Measurements from ENCODE around the gene MUS81. TPM values are rescaled to one million over a fixed set of nuclear protein-coding genes. Genes with fewer than 3 reads are reported as not detected.
A peak's percentile ranks its signal among the peaks of the same experiment; 100 is the strongest.

The MUS81 gene
- total RNA-seq, 1 donor from 2014 or later: 58.4 TPM

GRCh38 chr11:65882120-65883057, 22.2 kb downstream of the MUS81 start:
- no peak for FAIRE-seq

DNA sequence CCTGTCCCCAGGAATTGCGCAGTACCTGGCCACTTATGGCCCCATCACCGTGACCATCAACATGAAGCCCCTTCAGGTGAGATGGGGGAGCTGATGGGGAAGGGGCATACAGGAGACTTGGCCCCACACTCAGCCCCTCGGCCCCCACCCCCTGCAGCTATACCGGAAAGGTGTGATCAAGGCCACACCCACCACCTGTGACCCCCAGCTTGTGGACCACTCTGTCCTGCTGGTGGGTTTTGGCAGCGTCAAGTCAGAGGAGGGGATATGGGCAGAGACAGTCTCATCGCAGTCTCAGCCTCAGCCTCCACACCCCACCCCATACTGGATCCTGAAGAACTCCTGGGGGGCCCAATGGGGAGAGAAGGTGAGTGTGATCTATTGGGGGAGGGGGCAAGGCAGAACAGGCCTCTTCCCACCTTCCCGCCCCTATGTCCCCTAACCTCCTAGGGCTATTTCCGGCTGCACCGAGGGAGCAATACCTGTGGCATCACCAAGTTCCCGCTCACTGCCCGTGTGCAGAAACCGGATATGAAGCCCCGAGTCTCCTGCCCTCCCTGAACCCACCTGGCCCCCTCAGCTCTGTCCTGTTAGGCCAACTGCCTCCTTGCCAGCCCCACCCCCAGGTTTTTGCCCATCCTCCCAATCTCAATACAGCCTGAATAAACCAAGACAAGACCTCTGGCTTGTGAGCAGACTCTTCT, 23.0 kb downstream of the MUS81 start:
- no peak overlapping the region for H3K4me3 ChIP-seq (ENCODE audit: low read depth, low read length)
- TF ChIP-seq, protein P1, sequence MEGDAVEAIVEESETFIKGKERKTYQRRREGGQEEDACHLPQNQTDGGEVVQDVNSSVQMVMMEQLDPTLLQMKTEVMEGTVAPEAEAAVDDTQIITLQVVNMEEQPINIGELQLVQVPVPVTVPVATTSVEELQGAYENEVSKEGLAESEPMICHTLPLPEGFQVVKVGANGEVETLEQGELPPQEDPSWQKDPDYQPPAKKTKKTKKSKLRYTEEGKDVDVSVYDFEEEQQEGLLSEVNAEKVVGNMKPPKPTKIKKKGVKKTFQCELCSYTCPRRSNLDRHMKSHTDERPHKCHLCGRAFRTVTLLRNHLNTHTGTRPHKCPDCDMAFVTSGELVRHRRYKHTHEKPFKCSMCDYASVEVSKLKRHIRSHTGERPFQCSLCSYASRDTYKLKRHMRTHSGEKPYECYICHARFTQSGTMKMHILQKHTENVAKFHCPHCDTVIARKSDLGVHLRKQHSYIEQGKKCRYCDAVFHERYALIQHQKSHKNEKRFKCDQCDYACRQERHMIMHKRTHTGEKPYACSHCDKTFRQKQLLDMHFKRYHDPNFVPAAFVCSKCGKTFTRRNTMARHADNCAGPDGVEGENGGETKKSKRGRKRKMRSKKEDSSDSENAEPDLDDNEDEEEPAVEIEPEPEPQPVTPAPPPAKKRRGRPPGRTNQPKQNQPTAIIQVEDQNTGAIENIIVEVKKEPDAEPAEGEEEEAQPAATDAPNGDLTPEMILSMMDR (IDR thresholded peaks at IDR 0.05; ENCODE audit: insufficient read depth, low read length, severe bottlenecking): no peak
- peaks cover 28% of the 10 kb centered on the region for H3K36me3 ChIP-seq (ENCODE audit: control insufficient read depth, insufficient read depth, low read length)
- H3K27me3 ChIP-seq (ENCODE audit: control insufficient read depth, insufficient read depth, low read length): no peaks in the 10 kb centered on the region
- FAIRE-seq (no peak), DNase-seq (ENCODE audit: low read depth) (no peak)

More at GRCh38 chr11:65882120-65883057, 22.2 kb downstream of the MUS81 start:
- Histone ChIP-seq H3K4me3 (ENCODE audit: low read depth, low read length) (no peak overlapping the region), H3K36me3 (ENCODE audit: control insufficient read depth, insufficient read depth, low read length) (peaks cover 27% of the 10 kb centered on the region), H3K27me3 (ENCODE audit: control insufficient read depth, insufficient read depth, low read length) (no peaks in the 10 kb centered on the region)
- TF ChIP-seq, protein P1 (IDR thresholded peaks at IDR 0.05; ENCODE audit: insufficient read depth, low read length, severe bottlenecking): no peak
- no peak for DNase-seq (ENCODE audit: low read depth)

DNA sequence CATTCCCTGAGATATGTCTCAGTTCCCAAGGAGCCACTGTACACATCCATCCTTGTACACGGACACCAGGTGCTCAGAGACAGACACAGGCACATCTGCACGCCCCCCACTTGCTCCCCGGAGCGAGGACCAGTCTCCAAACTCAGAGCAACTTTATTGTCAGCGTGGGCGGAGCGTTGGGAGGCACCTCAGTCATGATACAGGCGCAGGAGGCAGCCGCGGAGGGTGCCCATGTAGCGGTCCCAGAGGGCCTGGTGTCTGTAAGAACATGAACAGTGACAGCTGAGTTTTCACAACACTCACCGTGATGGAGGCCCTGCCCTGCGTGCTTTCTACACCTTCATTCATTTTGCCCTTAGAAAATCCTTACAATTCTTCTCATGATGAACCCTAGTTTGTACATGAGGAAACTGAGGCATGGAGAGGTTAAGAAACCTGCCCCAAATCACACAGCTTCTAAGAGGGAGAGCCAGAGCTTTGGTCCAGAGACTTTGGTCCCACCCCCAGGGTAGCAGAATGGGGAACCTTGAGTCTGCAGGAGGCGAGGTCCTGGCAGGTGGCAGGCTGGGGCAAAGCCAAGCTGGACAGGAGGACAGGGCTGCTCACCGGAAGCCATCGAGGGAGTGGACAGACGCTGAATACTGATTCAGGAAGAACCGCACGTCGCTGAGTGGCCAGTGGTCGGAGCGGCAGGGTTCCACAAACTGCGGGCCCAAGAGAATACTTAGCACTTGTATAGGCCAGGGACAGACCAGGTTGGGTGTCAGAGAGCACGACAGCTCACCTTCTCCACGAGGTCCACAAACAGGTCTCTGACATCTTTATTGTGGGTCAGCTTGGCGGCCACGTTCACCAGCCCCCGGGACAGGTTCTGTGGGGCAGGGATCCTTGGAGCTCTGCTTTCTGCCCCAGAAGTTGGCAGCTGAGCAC, 23.8 kb downstream of the MUS81 start:
- FAIRE-seq (no peak), DNase-seq (ENCODE audit: low read depth) (no peak)
- Histone ChIP-seq H3K27me3 (ENCODE audit: control insufficient read depth, insufficient read depth, low read length) (no peaks in the 10 kb centered on the region), H3K36me3 (ENCODE audit: control insufficient read depth, insufficient read depth, low read length) (peaks cover 28% of the 10 kb centered on the region), H3K4me3 (ENCODE audit: low read depth, low read length) (no peak overlapping the region)
- TF ChIP-seq, protein P1 (IDR thresholded peaks at IDR 0.05; ENCODE audit: insufficient read depth, low read length, severe bottlenecking): no peak

DNA sequence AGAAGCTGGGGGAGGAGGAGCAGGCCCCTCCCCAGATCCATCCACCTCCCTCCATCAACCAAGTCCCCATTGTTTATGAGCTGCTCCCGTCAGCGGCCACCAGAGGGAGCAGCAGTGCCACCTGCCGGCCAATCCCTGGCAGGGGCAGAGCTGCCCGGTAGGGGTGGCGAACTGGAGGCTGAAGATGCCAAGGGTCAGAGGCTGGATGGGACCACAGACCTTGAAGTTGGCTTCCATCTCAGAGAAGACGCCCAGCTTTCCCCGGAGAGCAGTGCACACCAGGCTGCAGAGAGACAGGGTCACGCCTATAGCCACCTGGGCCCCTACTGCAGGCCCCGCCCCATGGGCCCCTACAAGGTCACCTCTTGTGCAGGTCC, 24.5 kb downstream of the MUS81 start:
- H3K27me3 ChIP-seq (ENCODE audit: control insufficient read depth, insufficient read depth, low read length): no peaks in the 10 kb centered on the region
- DNase-seq (ENCODE audit: low read depth): peak; percentile 55
- peaks cover 28% of the 10 kb centered on the region for H3K36me3 ChIP-seq (ENCODE audit: control insufficient read depth, insufficient read depth, low read length)
- peak; percentile 36 for FAIRE-seq
- no peak overlapping the region for H3K4me3 ChIP-seq (ENCODE audit: low read depth, low read length)
- TF ChIP-seq, protein P1 (IDR thresholded peaks at IDR 0.05; ENCODE audit: insufficient read depth, low read length, severe bottlenecking): peak; percentile 100

GRCh38 chr11:65885231-65885630, 25.0 kb downstream of the MUS81 start:
- peaks cover 28% of the 10 kb centered on the region for H3K36me3 ChIP-seq (ENCODE audit: control insufficient read depth, insufficient read depth, low read length)
- no peak for FAIRE-seq
- TF ChIP-seq, protein P1 (IDR thresholded peaks at IDR 0.05; ENCODE audit: insufficient read depth, low read length, severe bottlenecking): no peak
- H3K27me3 ChIP-seq (ENCODE audit: control insufficient read depth, insufficient read depth, low read length): no peaks in the 10 kb centered on the region
- no peak overlapping the region for H3K4me3 ChIP-seq (ENCODE audit: low read depth, low read length)
- no peak for DNase-seq (ENCODE audit: low read depth)

Measured in bronchial epithelial cell (primary cell).